Endothelial cell of umbilical vein (primary cell): ENCODE measurements around the gene MADCAM1. TPM values are rescaled to one million over a fixed set of nuclear protein-coding genes. Genes with fewer than 3 reads are reported as not detected.

Experiments used
- Bru-seq: library from RNA; stranded (reverse); fragments of 400-500 nt; gene quantifications from one replicate; lab custom pipeline; 2021; lab: Mats Ljungman, UMichigan
- BruChase-seq, 2 experiments: library from RNA; stranded (reverse); fragments of 400-500 nt; gene quantifications; one replicate each; lab custom pipeline; 2021; lab: Mats Ljungman, UMichigan
- BruUV-seq: library from RNA; stranded (reverse); fragments of 400-500 nt; replicated peaks from 2 replicates; lab custom pipeline; 2021; lab: Mats Ljungman, UMichigan
- CTCF ChIA-PET: fragments of 300-600, 350-600 bp; sonication (Branson Sonifier 250); formaldehyde crosslinking; loops from one replicate; lab custom pipeline; 2021; ENCODE audit warnings: antibody characterized with exemption, inconsistent platforms; lab: Charles Lee
- POLR2A ChIA-PET: fragments of 300-600, 350-600 bp; sonication (Branson Sonifier 250); formaldehyde crosslinking; loops from one replicate; lab custom pipeline; 2021; ENCODE audit warnings: antibody characterized with exemption, inconsistent platforms; lab: Charles Lee
- DNase-seq: peaks from one replicate; pipeline ENCODE4 v3.0.0-alpha.2; 2011; ENCODE audit warnings: low read depth, low spot score
- FAIRE-seq: peaks from 2 replicates; lab custom pipeline; 2011; peaks lifted over from hg19 to GRCh38; lab: Jason Lieb, UNC
- H2AFZ ChIP-seq: 2 replicates; pipeline ENCODE4 v1.6.0; 2012; ENCODE audit warnings: low read depth, low read length, control low read depth, inconsistent platforms
- H3K27ac ChIP-seq: 2 replicates; pipeline ENCODE4 v1.5.1; 2011; ENCODE audit warnings: low read depth, mild to moderate bottlenecking, control low read depth, low read length, moderate library complexity; ENCODE audit not compliant: insufficient read depth
- H3K27me3 ChIP-seq, 2 experiments: 2 replicates each; pipeline versions ENCODE4 v1.6.0 to v1.6.1; 2011; ENCODE audit warnings: low read length in 2 of 2, mixed read lengths in 1 of 2; ENCODE audit not compliant: control insufficient read depth in 2 of 2, insufficient read depth in 2 of 2
- H3K36me3 ChIP-seq, 2 experiments: 2 replicates in 1 of 2; 3 replicates in 1 of 2; pipeline ENCODE4 v1.5.1; 2011; ENCODE audit warnings: low read length in 2 of 2, mild to moderate bottlenecking in 1 of 2, moderate library complexity in 1 of 2; ENCODE audit not compliant: control insufficient read depth in 2 of 2, insufficient read depth in 2 of 2; ENCODE audit errors: extremely low read depth in 1 of 2
- H3K4me1 ChIP-seq: 3 replicates; pipeline ENCODE4 v1.5.1; 2011; ENCODE audit warnings: mild to moderate bottlenecking, low read length; ENCODE audit not compliant: control insufficient read depth, insufficient read depth; ENCODE audit errors: extremely low read depth
- H3K4me2 ChIP-seq: 2 replicates; pipeline ENCODE4 v1.6.1; 2011; ENCODE audit warnings: low read length, control low read depth, mixed read lengths; ENCODE audit not compliant: insufficient read depth
- H3K4me3 ChIP-seq, 3 experiments: fragments of 200-600 bp in 1 of 3; sonication (generic), shearing (Covaris generic) in 1 of 3; replicated peaks in 1 of 3; 2 replicates each; pipeline ENCODE4 v1.5.1; 2011 to 2016; ENCODE audit warnings: control low read depth in 3 of 3, low read length in 3 of 3, mild to moderate bottlenecking in 2 of 3, inconsistent platforms in 1 of 3, low read depth in 1 of 3, moderate library complexity in 1 of 3; ENCODE audit not compliant: insufficient read depth in 1 of 3
- H3K79me2 ChIP-seq: 2 replicates; pipeline ENCODE4 v1.6.0; 2012; ENCODE audit warnings: low read length, inconsistent platforms; ENCODE audit not compliant: control insufficient read depth, insufficient read depth
- H3K9ac ChIP-seq: replicated peaks from 2 replicates; pipeline ENCODE3; 2011; ENCODE audit warnings: low read length, control low read depth; ENCODE audit not compliant: insufficient read depth; ENCODE audit errors: extremely low read depth
- H3K9me1 ChIP-seq: replicated peaks from 3 replicates; pipeline ENCODE4 v1.6.0; 2011; ENCODE audit warnings: mild to moderate bottlenecking, low read length; ENCODE audit not compliant: control insufficient read depth, insufficient read depth; ENCODE audit errors: extremely low read depth
- H3K9me3 ChIP-seq: replicated peaks from 2 replicates; pipeline ENCODE4 v1.5.1; 2012; ENCODE audit warnings: low read length, inconsistent platforms; ENCODE audit not compliant: control insufficient read depth, insufficient read depth
- H4K20me1 ChIP-seq: replicated peaks from 2 replicates; pipeline ENCODE3; 2011; ENCODE audit warnings: mild to moderate bottlenecking, low read length; ENCODE audit not compliant: control insufficient read depth, insufficient read depth; ENCODE audit errors: extremely low read depth
- FOS ChIP-seq: IDR thresholded peaks from 2 replicates; pipeline ENCODE4 v1.6.1; 2011; ENCODE audit warnings: mild to moderate bottlenecking, low read length, moderate library complexity, borderline replicate concordance; ENCODE audit not compliant: insufficient read depth
- JUN ChIP-seq: IDR thresholded peaks from 2 replicates; pipeline ENCODE4 v1.6.1; 2011; ENCODE audit warnings: borderline replicate concordance, low read depth; ENCODE audit not compliant: insufficient read length, insufficient read depth
- MYC ChIP-seq: IDR thresholded peaks from one replicate; pipeline ENCODE4 v1.6.1; 2011; ENCODE audit warnings: mild to moderate bottlenecking, low read depth, low read length
- POLR2A ChIP-seq: IDR thresholded peaks from 2 replicates; pipeline ENCODE4 v1.6.1; 2012; ENCODE audit warnings: low read depth, mild to moderate bottlenecking, control low read depth, low read length
- dilution Hi-C: fragments of 300-500 bp; cut with MboI; formaldehyde crosslinking; loops from one replicate; pipeline ENCODE4 v1.15.0; 2019; ENCODE audit warnings: low sequenced_read_pairs; ENCODE audit not compliant: extremely low pct_ligation_motif_present
- intact Hi-C: fragments of 100-400 bp; cut with micrococcal nuclease; formaldehyde crosslinking; loops from one replicate; pipeline ENCODE4 v1.10.0; 2022
- long read RNA-seq: library from polyadenylated mRNA; stranded (forward); transcript quantifications from one replicate; pipeline ENCODE4 v2.0.0, GENCODE V29; 2021
- polyA minus RNA-seq, 3 experiments: library from RNA; depleted of rRNA, polyadenylated mRNA; stranded (reverse); fragments of >200 nt; gene quantifications; 1 replicate in 1 of 3; 2 replicates in 2 of 3; pipeline ENCODE4 v1.2.3, GENCODE V29; 2011
- polyA plus RNA-seq, 4 experiments: library from polyadenylated mRNA; depleted of rRNA in 3 of 4; stranded (reverse) in 3 of 4; unstranded in 1 of 4; fragments of >200 nt; gene quantifications; 2 replicates each; pipeline versions ENCODE4 v1.2.1 to v1.2.3, GENCODE V29; 2011 to 2012; ENCODE audit warnings: missing spikeins in 1 of 4
- total RNA-seq: library from RNA; stranded (reverse); gene quantifications from 2 replicates; pipeline ENCODE4 v1.2.3, GENCODE V29; 2021
- TF ChIP-seq, protein P1 (sequence below), 2 donors: IDR thresholded peaks; 1 replicate in 1 of 2; 2 replicates in 1 of 2; pipeline ENCODE4 v1.5.1; 2011; ENCODE audit warnings: low read length in 2 of 2, mild to moderate bottlenecking in 2 of 2, moderate library complexity in 2 of 2, control low read depth in 1 of 2, inconsistent platforms in 1 of 2, low read depth in 1 of 2; ENCODE audit not compliant: insufficient read depth in 1 of 2; ENCODE audit errors: extremely low read depth in 1 of 2

The MADCAM1 gene
- total RNA-seq (0.31 and 0.44 TPM in 2 replicates), polyA plus RNA-seq (0.06 and 0.07 TPM in 2 replicates), polyA minus RNA-seq (not detected in 2 replicates), Bru-seq, nascent RNA (percentile 19 among the genes with signal in this experiment), BruChase-seq, experiment 1, labeled RNA remaining after a 6-hour chase (percentile 21 among the genes with signal in this experiment), BruChase-seq, experiment 2, labeled RNA remaining after a 2-hour chase (percentile 16 among the genes with signal in this experiment)
- 0.03 and 0.04 TPM in 2 replicates for polyA plus RNA-seq (2011; cell fraction: cytosol; rRNA removed)
- polyA plus RNA-seq (2011; cell fraction: nucleus; rRNA removed): 0.13 and 0.15 TPM in 2 replicates
- 0.11 TPM in 1 of 2 replicates, not detected in the other for polyA plus RNA-seq (2012)
- not detected for polyA minus RNA-seq (2011; cell fraction: cytosol; rRNA and poly(A)+ RNA removed)
- polyA minus RNA-seq (2011; cell fraction: nucleus; rRNA and poly(A)+ RNA removed): not detected in 2 replicates
- long read RNA-seq, partial matches to known transcripts: 0 of 3 reads
- long read RNA-seq, other reads (novel, unspliced or antisense): 3 of 3 reads

DNA sequence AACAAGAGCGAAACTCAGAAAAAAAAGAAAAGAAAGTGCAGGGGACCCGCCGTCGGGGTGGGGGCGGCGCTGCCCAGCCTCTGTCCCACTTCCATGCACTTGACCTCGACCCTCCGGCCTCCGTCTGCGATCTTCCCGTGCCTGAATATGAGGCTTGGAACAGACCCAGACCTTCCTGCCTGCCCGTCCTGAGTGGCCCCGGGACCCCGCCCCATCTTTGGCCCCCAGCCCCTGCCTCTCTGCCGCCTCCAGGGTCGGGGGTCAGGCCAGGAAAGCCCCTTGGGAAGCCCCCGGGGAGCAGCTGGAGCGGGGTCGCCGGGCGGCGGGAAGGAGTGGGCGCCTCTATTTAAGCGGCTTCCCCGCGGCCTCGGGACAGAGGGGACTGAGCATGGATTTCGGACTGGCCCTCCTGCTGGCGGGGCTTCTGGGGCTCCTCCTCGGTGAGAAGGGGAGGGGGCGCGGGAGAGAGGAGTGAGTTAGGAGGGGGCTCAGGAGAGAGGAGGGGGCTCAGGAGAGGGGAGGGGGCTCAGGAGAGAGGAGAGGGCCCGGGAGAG is at the start of gene MADCAM1:
TSS of gene MADCAM1 (plus strand) at position 375 of the 554 bp plus-strand sequence. CDS start at position 389, 14 bp downstream.
- CTCF ChIA-PET: interaction anchor here (1.1 to 2.7 kb wide), 7 partner anchors 9 to 123 kb away, joined by 3 to 28 read pairs (median 4); no protein-coding TSS in a partner anchor
- DNase-seq (no peak), FAIRE-seq (no peak)
- H3K27ac ChIP-seq: no peak within 1 kb of the TSS
- no peaks in the 10 kb centered on the region for H4K20me1 ChIP-seq
- dilution Hi-C loops (no loop called here), intact Hi-C loops (no loop called here)
- H3K4me3 ChIP-seq: no peak within 1 kb of the TSS
- no peaks in the 10 kb centered on the region for H3K9me1 ChIP-seq
- no peak for TF ChIP-seq FOS
- TF ChIP-seq, protein P1, sequence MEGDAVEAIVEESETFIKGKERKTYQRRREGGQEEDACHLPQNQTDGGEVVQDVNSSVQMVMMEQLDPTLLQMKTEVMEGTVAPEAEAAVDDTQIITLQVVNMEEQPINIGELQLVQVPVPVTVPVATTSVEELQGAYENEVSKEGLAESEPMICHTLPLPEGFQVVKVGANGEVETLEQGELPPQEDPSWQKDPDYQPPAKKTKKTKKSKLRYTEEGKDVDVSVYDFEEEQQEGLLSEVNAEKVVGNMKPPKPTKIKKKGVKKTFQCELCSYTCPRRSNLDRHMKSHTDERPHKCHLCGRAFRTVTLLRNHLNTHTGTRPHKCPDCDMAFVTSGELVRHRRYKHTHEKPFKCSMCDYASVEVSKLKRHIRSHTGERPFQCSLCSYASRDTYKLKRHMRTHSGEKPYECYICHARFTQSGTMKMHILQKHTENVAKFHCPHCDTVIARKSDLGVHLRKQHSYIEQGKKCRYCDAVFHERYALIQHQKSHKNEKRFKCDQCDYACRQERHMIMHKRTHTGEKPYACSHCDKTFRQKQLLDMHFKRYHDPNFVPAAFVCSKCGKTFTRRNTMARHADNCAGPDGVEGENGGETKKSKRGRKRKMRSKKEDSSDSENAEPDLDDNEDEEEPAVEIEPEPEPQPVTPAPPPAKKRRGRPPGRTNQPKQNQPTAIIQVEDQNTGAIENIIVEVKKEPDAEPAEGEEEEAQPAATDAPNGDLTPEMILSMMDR (IDR thresholded peaks at IDR 0.05; ENCODE audit: extremely low read depth in 1 of 2, insufficient read depth in 1 of 2, low read depth in 1 of 2, low read length in 2 of 2): no peak
- TF ChIP-seq MYC: no peak
- no peak for TF ChIP-seq JUN
- no peak for TF ChIP-seq POLR2A
- H3K4me2 ChIP-seq: no peak within 1 kb of the TSS
- H3K9me3 ChIP-seq: no peaks in the 10 kb centered on the region
- H3K4me1 ChIP-seq: no peaks in the 10 kb centered on the region
- H3K27me3 ChIP-seq: peaks cover 9 to 12% of the 10 kb centered on the region in 2 experiments
- BruUV-seq: no TSS peak
- no peak within 1 kb of the TSS for H2AFZ ChIP-seq
- no peak within 1 kb of the TSS for H3K9ac ChIP-seq
- no peaks in the 10 kb centered on the region for H3K36me3 ChIP-seq
- no peaks in the 10 kb centered on the region for H3K79me2 ChIP-seq
- POLR2A ChIA-PET: no interaction called here
